Fibroblast of skin of scalp (primary cell): ENCODE measurements around the gene TSEN34.
"Not testable (repeated sequence)": the region's sequence is repeated elsewhere in the genome, so short reads cannot be mapped to it uniquely, and the experiment has no call there.

Source experiments
- DNase-seq: peaks from one replicate; pipeline ENCODE4 v3.0.0-alpha.2; 2013

Gene TSEN34

DNA sequence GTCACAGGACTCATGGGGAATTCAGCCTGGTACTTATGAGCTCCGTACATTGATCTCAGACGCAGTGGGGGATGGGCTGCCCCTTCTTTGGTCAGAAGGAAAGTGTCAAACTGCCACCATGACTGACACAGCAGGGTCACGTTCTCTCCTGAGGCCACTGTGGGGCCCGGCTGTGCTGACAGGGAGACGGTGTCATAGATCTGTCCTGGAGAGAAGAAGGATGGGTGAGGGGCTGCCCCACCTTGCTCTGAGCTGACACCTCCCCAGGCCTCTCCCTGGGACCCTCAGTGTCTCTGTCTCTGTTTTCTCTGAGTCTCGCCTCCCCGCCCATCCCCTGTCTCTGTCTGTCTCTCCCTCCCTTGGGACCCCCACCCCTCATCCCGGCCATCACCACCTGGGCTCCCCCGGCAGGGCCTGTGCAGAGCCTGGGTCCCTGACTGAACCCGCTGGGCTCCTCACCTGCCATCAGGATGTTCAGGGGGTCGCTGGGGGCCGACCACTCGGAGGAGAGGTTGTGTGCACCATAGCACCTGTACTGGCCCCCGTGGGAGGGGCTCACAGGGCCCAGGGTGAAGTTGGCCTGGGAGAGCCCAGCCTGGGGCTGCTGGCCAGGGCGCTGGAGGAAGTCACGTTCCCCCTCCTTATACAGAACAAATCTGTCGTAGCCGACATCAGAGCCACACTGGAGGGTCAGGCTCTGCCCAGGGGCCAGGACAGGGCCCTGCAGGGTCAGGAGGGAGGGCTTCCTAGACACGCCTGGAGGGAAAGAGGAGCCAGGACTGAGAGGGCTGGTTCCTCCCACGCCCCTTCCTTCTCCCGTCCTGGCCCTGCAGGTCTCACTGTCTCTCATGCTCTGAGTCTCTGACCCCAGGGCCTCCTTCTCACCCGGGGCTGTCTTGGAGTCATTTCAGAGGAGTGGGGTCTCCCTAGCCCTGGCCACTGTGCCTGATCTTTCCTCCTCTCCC is 49.5 kb downstream of the TSEN34 start:
- not testable (repeated sequence) for DNase-seq

DNA sequence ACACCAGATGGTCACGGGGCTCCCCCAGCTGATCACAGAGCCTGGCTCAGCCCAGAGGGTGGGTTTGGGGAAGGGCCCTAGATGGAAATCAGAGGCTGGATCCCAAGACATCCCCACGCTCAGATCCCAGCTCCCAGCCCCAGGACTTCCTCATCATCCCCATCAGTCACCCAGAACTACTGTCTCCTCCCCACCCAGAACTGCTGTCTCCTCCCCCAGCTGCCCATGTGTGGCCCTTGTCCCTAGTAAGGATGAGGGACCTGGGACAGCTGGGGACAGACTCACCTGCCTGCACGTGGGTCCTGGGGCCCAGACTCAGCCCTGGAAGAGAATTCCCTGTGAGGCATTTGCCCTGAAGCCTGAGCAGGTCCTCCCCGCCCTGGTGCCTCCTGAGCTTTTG is 51.1 kb downstream of the TSEN34 start:
- not testable (repeated sequence) for DNase-seq

GRCh38 chr19:54242646-54243045 is 51.5 kb downstream of the TSEN34 start, which contains the start of gene LILRA6:
Gene LILRA6, minus strand, starts transcription at chr19:54242790.
- DNase-seq: not testable (repeated sequence)

- not testable (repeated sequence) for DNase-seq
Measured at GRCh38 chr19:54243809-54244208, 52.7 kb downstream of the TSEN34 start.
